Measurements from ENCODE around the gene NTHL1. TPM values are rescaled to one million over a fixed set of nuclear protein-coding genes. Genes with fewer than 3 reads are reported as not detected.
A peak's percentile ranks its signal among the peaks of the same experiment; 100 is the strongest.

Gene NTHL1
- total and polyA plus RNA-seq, 9 of the 15 experiments (the other 6 are each of a cell fraction or from before 2014, with no cell fraction given), result 1.1 to 58.8 (median 17.6) TPM

- Histone ChIP-seq H4K20me1 (replicated peaks; ENCODE audit: control insufficient read depth, insufficient read depth, low read length) (no peaks in the 10 kb centered on the region; the same call in 1 of the 2 replicates), H2AFZ (ENCODE audit: low read depth, low read length) (peak overlapping the region; percentile 83), H3K4me2 (ENCODE audit: insufficient read depth, low read length) (peak overlapping the region; percentile 72), H3K4me1 (replicated peaks in 1 of 2; ENCODE audit: control insufficient read depth in 2 of 2, insufficient read depth in 2 of 2, low read length in 2 of 2) (peaks cover 29 to 68% of the 10 kb centered on the region in 2 experiments), H3K9ac (ENCODE audit: insufficient read depth in 1 of 2, low read depth in 2 of 2, low read length in 2 of 2) (peak overlapping the region; percentile 63 to 87; a peak in 3 of 4 replicates), H3K4me3 (peak overlapping the region; percentile 38), H3K9me3 (replicated peaks; ENCODE audit: control insufficient read depth, insufficient read depth, low read depth, low read length) (no peaks in the 10 kb centered on the region), H3K27ac (ENCODE audit: extremely low read depth, low read depth, low read length) (peak overlapping the region; percentile 76), H3K9me1 (ENCODE audit: control insufficient read depth, insufficient read depth, low read length) (no peaks in the 10 kb centered on the region), H3K36me3 (ENCODE audit: control insufficient read depth, insufficient read depth, low read length) (peaks cover 26% of the 10 kb centered on the region; the same call in 1 of the 3 replicates), H3K27me3 (ENCODE audit: control insufficient read depth in 2 of 2, insufficient read depth in 2 of 2, low read length in 2 of 2) (no peaks in the 10 kb centered on the region), H3K79me2 (ENCODE audit: control insufficient read depth, insufficient read depth, low read length) (peaks cover 30% of the 10 kb centered on the region)
- ChIA-PET CTCF (ENCODE audit: low intra/inter-chr PET ratio) (no interaction called here), POLR2A (interaction anchor here (0.7 to 0.8 kb wide), 2 partner anchors 26 to 122 kb away, joined by 3 to 6 read pairs; partner anchors contain the start of gene RPS2)
- peak in 3 of 4 experiments; percentile 67 to 76 (median 70) for DNase-seq (ENCODE audit: extremely low read depth in 1 of 4, low spot score in 3 of 4)
- in situ Hi-C loops (cut with MboI) (no loop called here), intact Hi-C loops (cut with micrococcal nuclease) (no loop called here)
- no TSS peak for BruUV-seq (replicated peaks)
- ATAC-seq, result peak; percentile 33
- FAIRE-seq, result no peak
- 53% methylated on average over 32 of the region's 50 CpGs for WGBS (ENCODE audit: insufficient coverage, low coverage, missing lambda C conversion rate)
- TF ChIP-seq AFF4 (CRISPR knock-in tag; IDR thresholded peaks at IDR 0.05) (0 out of 2 replicates have a peak, but pooled peaks have one; percentile 40), ARID4B (CRISPR knock-in tag; IDR thresholded peaks at IDR 0.05) (0 out of 2 replicates have a peak, but pooled peaks have one; percentile 51), SRF (CRISPR knock-in tag; IDR thresholded peaks at IDR 0.05) (no peak), ZNF77 (CRISPR knock-in tag; IDR thresholded peaks at IDR 0.05) (no peak), KDM4B (IDR thresholded peaks at IDR 0.05; ENCODE audit: borderline replicate concordance in 2 of 2, low read depth in 1 of 2) (0 out of 4 replicates have a peak, but pooled peaks of 1 of the 2 experiments have one; percentile 30), ZFP36 (IDR thresholded peaks at IDR 0.05; ENCODE audit: low read depth, low read length, partially characterized antibody) (peak; percentile 92), MAZ (CRISPR knock-in tag; conservative IDR thresholded peaks at IDR 0.05 in 1 of 2, IDR thresholded peaks at IDR 0.05 in 1 of 2) (peak in 1 of 2 experiments; percentile 38; a peak in 1 of 4 replicates), NFIC (IDR thresholded peaks at IDR 0.05) (peak; percentile 24; the same call in 1 of the 2 replicates), ATF3 (IDR thresholded peaks at IDR 0.05) (peak; percentile 97), ATF3 (CRISPR knock-in tag; conservative IDR thresholded peaks at IDR 0.05) (no peak)
Observed at GRCh38 chr16:1990351-1991134, 57.1 kb downstream of the NTHL1 start.

Data from K562 (cell line).